Upper lobe of left lung (tissue), 6 donors: ENCODE data around the gene SPAM1. TPM values are rescaled to one million over a fixed set of nuclear protein-coding genes. Genes with fewer than 3 reads are reported as not detected.

Experiments used
- ATAC-seq, 2 donors: fragments of 200-7000 bp; cut with Tn5 transposase; one replicate each; pipeline ENCODE4 v1.9.1; 2022; ENCODE audit warnings: mild to moderate bottlenecking in 2 of 2, moderate library complexity in 2 of 2; ENCODE audit not compliant: low FRiP score in 2 of 2
- DNase-seq, 2 donors: peaks; one replicate each; pipeline ENCODE4 v3.0.0-alpha.2; 2019 to 2020
- H3K27ac ChIP-seq, 4 donors: fragments of 200-600 bp; sonication (generic); one replicate each; pipeline ENCODE4 v1.5.1; 2016 to 2019
- H3K27me3 ChIP-seq, 4 donors: fragments of 200-600 bp; sonication (generic); one replicate each; pipeline ENCODE4 v1.5.1; 2017 to 2019
- H3K36me3 ChIP-seq, 4 donors: fragments of 200-600 bp; sonication (generic); one replicate each; pipeline ENCODE4 v1.5.1; 2016 to 2019
- H3K4me1 ChIP-seq, 4 donors: fragments of 200-600 bp; sonication (generic); one replicate each; pipeline ENCODE4 v1.5.1; 2018 to 2019
- H3K4me3 ChIP-seq, 4 donors: fragments of 200-600 bp; sonication (generic); one replicate each; pipeline ENCODE4 v1.5.1; 2017 to 2019; ENCODE audit warnings: mild to moderate bottlenecking in 2 of 4, moderate library complexity in 1 of 4
- H3K9me3 ChIP-seq, 4 donors: fragments of 200-600 bp; sonication (generic); one replicate each; pipeline ENCODE4 v1.5.1; 2018 to 2019
- CTCF ChIP-seq, 6 experiments: fragments of 450-650 bp in 4 of 6; fragments of 200-600 bp in 2 of 6; sonication (generic) in 2 of 6; IDR thresholded peaks; one replicate each; pipeline ENCODE4 v1.5.1; 2016 to 2019; ENCODE audit warnings: antibody characterized with exemption in 6 of 6
- EP300 ChIP-seq, 4 donors: sonication (generic); formaldehyde crosslinking; IDR thresholded peaks; one replicate each; pipeline ENCODE4 v1.5.1; 2017; ENCODE audit warnings: antibody characterized with exemption in 4 of 4, control low read depth in 2 of 4
- POLR2A ChIP-seq, 4 donors: fragments of 450-650 bp; IDR thresholded peaks; one replicate each; pipeline ENCODE4 v1.5.1; 2016 to 2017; ENCODE audit warnings: antibody characterized with exemption in 4 of 4, mild to moderate bottlenecking in 2 of 4
- POLR2AphosphoS5 ChIP-seq, 2 donors: sonication (generic); formaldehyde crosslinking; IDR thresholded peaks; one replicate each; pipeline ENCODE4 v1.5.1; 2017; ENCODE audit warnings: antibody characterized with exemption in 2 of 2
- WGBS, 2 donors: methylation state at CpG; one replicate each; pipeline ENCODE4 v1.1.5; 2017 to 2018; 5-methylcytosine and 5-hydroxymethylcytosine counted together
- total RNA-seq, 6 donors: library from RNA; depleted of rRNA in 4 of 6; stranded (reverse); fragments of >200 nt in 4 of 6; gene quantifications; one replicate each; pipeline versions ENCODE4 v1.1.0 to v1.2.1, GENCODE V29; 2016 to 2021
- donor health status: DM: no; HTN: no; CAD: no; lungs with moderate emphysema.
- donor health status: DM: no; HTN: yes; CAD: no; lungs with severe emphysema.

The SPAM1 gene
- total RNA-seq, 6 donors from 2014 or later: not detected

GRCh38 chr7:123977081-123977480 is 52.0 kb downstream of the SPAM1 start:
- Histone ChIP-seq H3K4me1 (no peaks in the 10 kb centered on the region), H3K4me3 (no peak overlapping the region), H3K27me3 (no peaks in the 10 kb centered on the region), H3K27ac (no peak overlapping the region), H3K9me3 (no peaks in the 10 kb centered on the region), H3K36me3 (no peaks in the 10 kb centered on the region)
- no peak for DNase-seq
- ATAC-seq: no peak
- no peak for TF ChIP-seq EP300 (IDR thresholded peaks at IDR 0.05)
- no peak for TF ChIP-seq CTCF (IDR thresholded peaks at IDR 0.05)
- TF ChIP-seq POLR2AphosphoS5 (IDR thresholded peaks at IDR 0.05): no peak
- TF ChIP-seq POLR2A (IDR thresholded peaks at IDR 0.05): no peak

- no peak for TF ChIP-seq CTCF (IDR thresholded peaks at IDR 0.05)
- TF ChIP-seq POLR2A (IDR thresholded peaks at IDR 0.05): no peak
- TF ChIP-seq EP300 (IDR thresholded peaks at IDR 0.05): no peak
- no peak for TF ChIP-seq POLR2AphosphoS5 (IDR thresholded peaks at IDR 0.05)
- no peak overlapping the region for H3K4me3 ChIP-seq
- no peaks in the 10 kb centered on the region for H3K36me3 ChIP-seq
- DNase-seq (no peak), ATAC-seq (no peak)
- H3K9me3 ChIP-seq: no peaks in the 10 kb centered on the region
- no peaks in the 10 kb centered on the region for H3K4me1 ChIP-seq
- no peaks in the 10 kb centered on the region for H3K27me3 ChIP-seq
- H3K27ac ChIP-seq: no peak overlapping the region
Observed at GRCh38 chr7:123979876-123980275, 54.8 kb downstream of the SPAM1 start.

- 37 to 45% methylated on average over 2 of the region's 2 CpGs for WGBS, 2 donors
- ATAC-seq: no peak
- DNase-seq: no peak
- Histone ChIP-seq H3K9me3 (no peaks in the 10 kb centered on the region), H3K27me3 (no peaks in the 10 kb centered on the region), H3K4me1 (no peaks in the 10 kb centered on the region), H3K4me3 (no peak overlapping the region), H3K27ac (no peak overlapping the region), H3K36me3 (no peaks in the 10 kb centered on the region)
- TF ChIP-seq CTCF (IDR thresholded peaks at IDR 0.05): no peak
- no peak for TF ChIP-seq POLR2AphosphoS5 (IDR thresholded peaks at IDR 0.05)
- TF ChIP-seq EP300 (IDR thresholded peaks at IDR 0.05): no peak
- no peak for TF ChIP-seq POLR2A (IDR thresholded peaks at IDR 0.05)
Observed at GRCh38 chr7:123987445-123987844, 62.4 kb downstream of the SPAM1 start.

GRCh38 chr7:123992913-123993518 is 68.0 kb downstream of the SPAM1 start:
- DNase-seq (no peak), ATAC-seq (no peak)
- Histone ChIP-seq H3K4me3 (no peak overlapping the region), H3K27ac (no peak overlapping the region), H3K27me3 (no peaks in the 10 kb centered on the region), H3K36me3 (no peaks in the 10 kb centered on the region), H3K4me1 (no peaks in the 10 kb centered on the region), H3K9me3 (no peaks in the 10 kb centered on the region)
- TF ChIP-seq POLR2A (IDR thresholded peaks at IDR 0.05) (no peak), CTCF (IDR thresholded peaks at IDR 0.05) (no peak), POLR2AphosphoS5 (IDR thresholded peaks at IDR 0.05) (no peak)
- 66 to 73% methylated on average over 2 of the region's 2 CpGs for WGBS, 2 donors

GRCh38 chr7:123993996-123994395 is 69.0 kb downstream of the SPAM1 start:
- H3K27me3 ChIP-seq: no peaks in the 10 kb centered on the region
- no peaks in the 10 kb centered on the region for H3K9me3 ChIP-seq
- H3K36me3 ChIP-seq: no peaks in the 10 kb centered on the region
- ATAC-seq: no peak
- no peak overlapping the region for H3K27ac ChIP-seq
- no peak for DNase-seq
- 79 to 80% methylated on average over 2 of the region's 2 CpGs for WGBS, 2 donors
- H3K4me3 ChIP-seq: no peak overlapping the region
- no peak for TF ChIP-seq EP300 (IDR thresholded peaks at IDR 0.05)
- no peak for TF ChIP-seq POLR2AphosphoS5 (IDR thresholded peaks at IDR 0.05)
- no peak for TF ChIP-seq POLR2A (IDR thresholded peaks at IDR 0.05)
- no peak for TF ChIP-seq CTCF (IDR thresholded peaks at IDR 0.05)
- H3K4me1 ChIP-seq: no peaks in the 10 kb centered on the region
